A172 (cell line): ENCODE results near the gene DCC. TPM values are rescaled to one million over a fixed set of nuclear protein-coding genes. Genes with fewer than 3 reads are reported as not detected.

Experiments used
- DNase-seq: peaks from one replicate; pipeline ENCODE4 v3.0.0-alpha.2; 2015; ENCODE audit warnings: low spot score
- total RNA-seq: library from RNA; depleted of rRNA; stranded (reverse); fragments of >200 nt; shearing (Covaris generic); gene quantifications from 2 replicates; pipeline ENCODE4 v1.2.3, GENCODE V29; 2014

The DCC gene
- total RNA-seq, 1 experiment from 2014 or later = 0.03 TPM

GRCh38 chr18:52504589-52504988 is 164.6 kb downstream of the DCC start:
- no peak for DNase-seq

- no peak for DNase-seq
Measured at GRCh38 chr18:52510139-52510538, 170.1 kb downstream of the DCC start.

GRCh38 chr18:52518086-52518485 is 178.1 kb downstream of the DCC start:
- no peak for DNase-seq

- DNase-seq = no peak
Measured at GRCh38 chr18:52519021-52519420, 179.0 kb downstream of the DCC start.

- no peak for DNase-seq
Measured at GRCh38 chr18:52523566-52523965, 183.6 kb downstream of the DCC start.

GRCh38 chr18:52531836-52532235 is 191.8 kb downstream of the DCC start:
- DNase-seq = no peak

- no peak for DNase-seq
Measured at GRCh38 chr18:52536039-52536438, 196.0 kb downstream of the DCC start.

GRCh38 chr18:52537261-52537660 is 197.3 kb downstream of the DCC start:
- no peak for DNase-seq

GRCh38 chr18:52541056-52541455 is 201.1 kb downstream of the DCC start:
- no peak for DNase-seq

- DNase-seq = no peak
Measured at GRCh38 chr18:52544086-52544485, 204.1 kb downstream of the DCC start.

- DNase-seq = no peak
Measured at GRCh38 chr18:52546686-52547346, 206.8 kb downstream of the DCC start.

GRCh38 chr18:52553441-52553840 is 213.4 kb downstream of the DCC start:
- no peak for DNase-seq

GRCh38 chr18:52554180-52554579 is 214.2 kb downstream of the DCC start:
- DNase-seq = no peak

- no peak for DNase-seq
Measured at GRCh38 chr18:52567360-52567759, 227.4 kb downstream of the DCC start.

- peak; percentile 7 for DNase-seq
Measured at GRCh38 chr18:52569492-52569891, 229.5 kb downstream of the DCC start.

GRCh38 chr18:52570975-52571374 is 231.0 kb downstream of the DCC start:
- DNase-seq = no peak

- DNase-seq = no peak
Measured at GRCh38 chr18:52572036-52573000, 232.3 kb downstream of the DCC start.

- DNase-seq = no peak
Measured at GRCh38 chr18:52577795-52578194, 237.8 kb downstream of the DCC start.

GRCh38 chr18:52582061-52582460 is 242.1 kb downstream of the DCC start:
- no peak for DNase-seq

GRCh38 chr18:52582516-52582915 is 242.5 kb downstream of the DCC start:
- DNase-seq = no peak

- no peak for DNase-seq
Measured at GRCh38 chr18:52588931-52589330, 248.9 kb downstream of the DCC start.

GRCh38 chr18:52596748-52597435 is 256.9 kb downstream of the DCC start:
- DNase-seq = no peak
